PC-3 (cell line): ENCODE data around the gene PHACTR2. TPM values are rescaled to one million over a fixed set of nuclear protein-coding genes. Genes with fewer than 3 reads are reported as not detected.

ENCODE experiments used
- ATAC-seq: fragments of 200-7000 bp; cut with Tn5 transposase; 2 replicates; pipeline ENCODE4 v1.9.1; 2020; ENCODE audit warnings: mild to moderate bottlenecking, moderate library complexity
- BruUV-seq: library from RNA; stranded (reverse); fragments of 400-500 nt; replicated peaks from 2 replicates; lab custom pipeline; 2021; lab: Mats Ljungman, UMichigan
- CTCF ChIA-PET: fragments of 300-600 bp; sonication (Branson Sonifier 250); formaldehyde crosslinking; loops from one replicate; lab custom pipeline; 2022; ENCODE audit warnings: antibody characterized with exemption; lab: Charles Lee
- POLR2A ChIA-PET: fragments of 300-600 bp; sonication (Branson Sonifier 250); formaldehyde crosslinking; loops from one replicate; lab custom pipeline; 2022; ENCODE audit warnings: antibody characterized with exemption; ENCODE audit not compliant: unreplicated experiment; lab: Charles Lee
- DNase-seq: peaks from one replicate; pipeline ENCODE4 v3.0.0-alpha.2; 2015
- H2AFZ ChIP-seq: fragments of 300-600 bp; sonication (generic); 2 replicates; pipeline ENCODE4 v1.6.0; 2016; ENCODE audit warnings: antibody characterized with exemption, low read length
- H3F3A ChIP-seq: fragments of 300-600 bp; sonication (generic); one replicate; pipeline ENCODE4 v1.6.0; 2017; ENCODE audit warnings: antibody characterized with exemption, low read length, control low read depth, mild to moderate bottlenecking; ENCODE audit not compliant: unreplicated experiment
- H3K27ac ChIP-seq: fragments of 300-600 bp; sonication (generic); 2 replicates; pipeline ENCODE4 v1.5.1; 2016; ENCODE audit warnings: mild to moderate bottlenecking, low read length
- H3K27me3 ChIP-seq: fragments of 300-600 bp; sonication (generic); 2 replicates; pipeline ENCODE4 v1.6.1; 2016; ENCODE audit warnings: low read length, mixed read lengths
- H3K36me3 ChIP-seq: fragments of 300-600 bp; sonication (generic); 2 replicates; pipeline ENCODE4 v1.6.1; 2016; ENCODE audit warnings: low read depth, mixed run types, low read length, mixed read lengths
- H3K4me1 ChIP-seq: fragments of 300-600 bp; sonication (generic); 2 replicates; pipeline ENCODE4 v1.5.1; 2016; ENCODE audit warnings: low read length; ENCODE audit not compliant: insufficient read depth
- H3K4me2 ChIP-seq: fragments of 300-600 bp; sonication (generic); 2 replicates; pipeline ENCODE4 v1.6.0; 2016; ENCODE audit warnings: low read length
- H3K4me3 ChIP-seq: fragments of 300-600 bp; sonication (generic); 2 replicates; pipeline ENCODE4 v1.5.1; 2016; ENCODE audit warnings: mild to moderate bottlenecking, low read length, mixed read lengths
- H3K79me2 ChIP-seq: fragments of 300-600 bp; sonication (generic); 2 replicates; pipeline ENCODE4 v1.6.1; 2017; ENCODE audit warnings: low read length, mixed read lengths
- H3K9ac ChIP-seq: fragments of 300-600 bp; sonication (generic); 2 replicates; pipeline ENCODE4 v1.6.0; 2016; ENCODE audit warnings: mild to moderate bottlenecking, low read length
- H3K9me2 ChIP-seq: fragments of 300-600 bp; sonication (generic); replicated peaks from 2 replicates; pipeline ENCODE4 v1.6.1; 2016; ENCODE audit warnings: mixed run types, low read length, mixed read lengths
- H3K9me3 ChIP-seq: fragments of 300-600 bp; sonication (generic); 2 replicates; pipeline ENCODE4 v1.6.1; 2016; ENCODE audit warnings: low read length, mixed read lengths
- H4K20me1 ChIP-seq: fragments of 300-600 bp; sonication (generic); 2 replicates; pipeline ENCODE4 v1.6.1; 2016; ENCODE audit warnings: low read length, mixed read lengths
- EZH2 ChIP-seq: fragments of 300-600 bp; sonication (generic); IDR thresholded peaks from one replicate; pipeline ENCODE4 v1.6.1; 2017; ENCODE audit warnings: antibody characterized with exemption, mild to moderate bottlenecking, low read length; ENCODE audit not compliant: unreplicated experiment
- EZH2phosphoT487 ChIP-seq: fragments of 300-600 bp; sonication (generic); IDR thresholded peaks from 2 replicates; pipeline ENCODE4 v1.6.1; 2018; ENCODE audit warnings: mild to moderate bottlenecking, antibody characterized with exemption, low read length, borderline replicate concordance
- intact Hi-C: fragments of 100-400 bp; cut with micrococcal nuclease; formaldehyde crosslinking; loops from 2 replicates; pipeline ENCODE4 v1.9.0; 2023
- total RNA-seq: library from RNA; depleted of rRNA; stranded (reverse); fragments of >200 nt; gene quantifications from 2 replicates; pipeline ENCODE4 v1.2.3, GENCODE V29; 2014
- TF ChIP-seq, protein P1 (sequence below): fragments of 300-600 bp; sonication (generic); conservative IDR thresholded peaks from 2 replicates; pipeline ENCODE4 v1.5.1; 2017; ENCODE audit warnings: antibody characterized with exemption, low read depth, mild to moderate bottlenecking, low read length

Gene PHACTR2
- total RNA-seq, 1 experiment from 2014 or later = 19.4 TPM

DNA sequence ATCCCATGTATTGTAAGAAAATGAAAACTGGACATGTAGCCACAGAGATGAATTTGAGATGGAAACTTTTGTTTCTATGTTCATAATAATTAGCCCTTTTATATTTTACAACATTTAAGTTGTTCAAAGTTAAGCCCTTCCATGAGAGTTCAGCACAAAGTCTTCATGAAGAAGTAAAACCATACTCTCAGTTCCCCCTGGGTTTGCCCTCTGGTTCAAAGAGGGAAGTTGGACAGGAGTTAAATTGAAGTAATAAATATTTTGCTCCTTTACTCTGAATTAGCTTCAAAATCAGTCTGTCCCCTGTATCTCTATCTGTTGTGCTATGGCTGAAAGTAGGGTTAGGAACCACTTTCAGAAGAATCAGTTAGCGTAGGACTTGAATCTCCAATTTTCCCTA is 31.1 kb downstream of the PHACTR2 start:
- Histone ChIP-seq H3K9ac (no peak overlapping the region), H3K27ac (no peak overlapping the region), H2AFZ (no peak overlapping the region), H3K36me3 (no peaks in the 10 kb centered on the region), H3K4me3 (no peak overlapping the region), H3K4me2 (no peak overlapping the region), H3K9me3 (no peaks in the 10 kb centered on the region), H3K79me2 (peaks cover 4% of the 10 kb centered on the region; the same call in 1 of the 2 replicates), H3K9me2 (no peaks in the 10 kb centered on the region), H3K4me1 (no peaks in the 10 kb centered on the region), H3F3A (no peaks in the 10 kb centered on the region), H4K20me1 (no peaks in the 10 kb centered on the region), H3K27me3 (no peaks in the 10 kb centered on the region)
- intact Hi-C loops = no loop called here
- ATAC-seq (no peak), DNase-seq (no peak)
- TF ChIP-seq, protein P1, sequence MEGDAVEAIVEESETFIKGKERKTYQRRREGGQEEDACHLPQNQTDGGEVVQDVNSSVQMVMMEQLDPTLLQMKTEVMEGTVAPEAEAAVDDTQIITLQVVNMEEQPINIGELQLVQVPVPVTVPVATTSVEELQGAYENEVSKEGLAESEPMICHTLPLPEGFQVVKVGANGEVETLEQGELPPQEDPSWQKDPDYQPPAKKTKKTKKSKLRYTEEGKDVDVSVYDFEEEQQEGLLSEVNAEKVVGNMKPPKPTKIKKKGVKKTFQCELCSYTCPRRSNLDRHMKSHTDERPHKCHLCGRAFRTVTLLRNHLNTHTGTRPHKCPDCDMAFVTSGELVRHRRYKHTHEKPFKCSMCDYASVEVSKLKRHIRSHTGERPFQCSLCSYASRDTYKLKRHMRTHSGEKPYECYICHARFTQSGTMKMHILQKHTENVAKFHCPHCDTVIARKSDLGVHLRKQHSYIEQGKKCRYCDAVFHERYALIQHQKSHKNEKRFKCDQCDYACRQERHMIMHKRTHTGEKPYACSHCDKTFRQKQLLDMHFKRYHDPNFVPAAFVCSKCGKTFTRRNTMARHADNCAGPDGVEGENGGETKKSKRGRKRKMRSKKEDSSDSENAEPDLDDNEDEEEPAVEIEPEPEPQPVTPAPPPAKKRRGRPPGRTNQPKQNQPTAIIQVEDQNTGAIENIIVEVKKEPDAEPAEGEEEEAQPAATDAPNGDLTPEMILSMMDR = no peak
- TF ChIP-seq EZH2phosphoT487 (no peak), EZH2 (no peak)
- no TSS peak for BruUV-seq
- CTCF ChIA-PET = no interaction called here
- POLR2A ChIA-PET = no interaction called here

GRCh38 chr6:143711714-143712113 is 33.9 kb downstream of the PHACTR2 start:
- H3K9me2 ChIP-seq = no peaks in the 10 kb centered on the region
- no peak overlapping the region for H3K27ac ChIP-seq
- intact Hi-C loops = no loop called here
- ChIA-PET CTCF (no interaction called here), POLR2A (no interaction called here)
- no peak overlapping the region for H2AFZ ChIP-seq
- DNase-seq (no peak), ATAC-seq (no peak)
- no peaks in the 10 kb centered on the region for H3K36me3 ChIP-seq
- H3K9ac ChIP-seq = no peak overlapping the region
- no peaks in the 10 kb centered on the region for H3K4me1 ChIP-seq
- no peaks in the 10 kb centered on the region for H3F3A ChIP-seq
- no peak overlapping the region for H3K4me2 ChIP-seq
- no peak for TF ChIP-seq EZH2phosphoT487
- TF ChIP-seq EZH2 = no peak
- TF ChIP-seq, protein P1 = no peak
- H3K27me3 ChIP-seq = no peaks in the 10 kb centered on the region
- no peaks in the 10 kb centered on the region for H3K9me3 ChIP-seq
- no peak overlapping the region for H3K4me3 ChIP-seq
- no peaks in the 10 kb centered on the region for H4K20me1 ChIP-seq
- H3K79me2 ChIP-seq = peaks cover 4% of the 10 kb centered on the region; the same call in 1 of the 2 replicates
- BruUV-seq = no TSS peak

DNA sequence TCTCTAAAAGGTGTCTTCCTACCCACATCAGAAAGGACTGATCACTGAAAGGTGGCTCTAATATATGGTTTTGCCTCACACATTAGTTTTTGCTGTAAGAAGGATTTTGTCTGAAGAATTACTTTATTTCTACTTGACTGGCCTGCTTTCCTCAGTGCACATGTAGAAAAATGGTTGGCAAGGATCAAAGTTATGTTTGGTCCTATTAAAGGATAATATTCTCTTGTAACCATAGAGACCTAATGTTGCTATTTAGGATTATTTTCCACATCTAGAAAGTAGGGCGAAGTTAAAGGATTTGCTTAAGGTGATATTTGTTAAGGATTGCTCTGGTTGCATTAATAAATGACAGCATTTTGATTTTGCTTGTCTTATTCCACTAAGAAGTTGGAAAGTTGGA is 40.7 kb downstream of the PHACTR2 start:
- POLR2A ChIA-PET = no interaction called here
- no peaks in the 10 kb centered on the region for H3K36me3 ChIP-seq
- H3K4me2 ChIP-seq = no peak overlapping the region
- no peaks in the 10 kb centered on the region for H4K20me1 ChIP-seq
- H2AFZ ChIP-seq = no peak overlapping the region
- H3K4me3 ChIP-seq = no peak overlapping the region
- H3K27ac ChIP-seq = no peak overlapping the region
- TF ChIP-seq EZH2phosphoT487 (no peak), EZH2 (no peak)
- TF ChIP-seq, protein P1 = no peak
- no peaks in the 10 kb centered on the region for H3K4me1 ChIP-seq
- H3F3A ChIP-seq = no peaks in the 10 kb centered on the region
- intact Hi-C loops = no loop called here
- no peak for DNase-seq
- H3K9me3 ChIP-seq = no peaks in the 10 kb centered on the region
- H3K9ac ChIP-seq = no peak overlapping the region
- ATAC-seq = no peak
- no peaks in the 10 kb centered on the region for H3K27me3 ChIP-seq
- BruUV-seq = no TSS peak
- CTCF ChIA-PET = no interaction called here
- H3K79me2 ChIP-seq = no peaks in the 10 kb centered on the region
- H3K9me2 ChIP-seq = no peaks in the 10 kb centered on the region
